ENCODE measurements around the gene UMOD. TPM values are rescaled to one million over a fixed set of nuclear protein-coding genes. Genes with fewer than 3 reads are reported as not detected.

UMOD gene
- polyA plus RNA-seq, 1 donor (not counting 4 experiments of a cell fraction or from before 2014, with no cell fraction given) = not detected

DNA sequence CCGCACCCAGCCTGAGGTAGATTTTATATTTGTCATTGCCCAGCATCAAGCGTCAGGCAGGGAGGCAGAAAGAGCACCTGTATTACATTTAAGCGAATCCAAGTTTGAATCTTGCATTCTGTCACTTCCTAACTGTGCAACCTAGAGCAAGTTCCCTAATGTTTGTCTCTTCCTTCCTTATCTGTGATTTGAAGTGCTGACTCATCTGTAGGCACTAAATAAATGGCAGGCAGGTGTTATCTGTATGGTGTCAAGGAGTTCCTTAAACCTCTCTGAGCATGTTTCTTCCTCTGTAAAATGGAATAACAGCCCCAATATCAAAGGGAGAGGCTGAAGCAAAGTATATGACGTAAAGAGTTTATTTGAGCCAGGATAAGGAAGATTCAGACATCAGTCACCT is 49.5 kb downstream of the UMOD start:
- Histone ChIP-seq H3K9me3 (ENCODE audit: control insufficient read depth, low read depth, low read length) (no peaks in the 10 kb centered on the region), H2AFZ (ENCODE audit: control insufficient read depth, low read length) (no peak overlapping the region), H3K79me2 (ENCODE audit: control insufficient read depth, insufficient read depth, low read length) (no peaks in the 10 kb centered on the region), H3K36me3 (ENCODE audit: control insufficient read depth in 2 of 2, extremely low read depth in 1 of 2, insufficient read depth in 2 of 2, low read length in 2 of 2) (no peaks in the 10 kb centered on the region), H3K9ac (ENCODE audit: control insufficient read depth, extremely low read depth, insufficient read depth, low read length) (no peak overlapping the region), H4K20me1 (ENCODE audit: control insufficient read depth, extremely low read depth, insufficient read depth, low read length) (no peaks in the 10 kb centered on the region), H3K9me1 (ENCODE audit: control insufficient read depth, extremely low read depth, insufficient read depth, low read length) (no peaks in the 10 kb centered on the region), H3K4me2 (ENCODE audit: control insufficient read depth, extremely low read depth, insufficient read depth, low read depth, low read length) (no peak overlapping the region), H3K4me3 (ENCODE audit: control insufficient read depth in 2 of 3, extremely low read depth in 1 of 3, insufficient read depth in 2 of 3, low read depth in 1 of 3, low read length in 3 of 3) (no peak overlapping the region), H3K4me1 (ENCODE audit: control insufficient read depth, extremely low read depth, insufficient read depth, low read length) (no peaks in the 10 kb centered on the region), H3K27me3 (ENCODE audit: control insufficient read depth, extremely low read depth, insufficient read depth, low read length) (no peaks in the 10 kb centered on the region), H3K27ac (ENCODE audit: control insufficient read depth, insufficient read depth, low read length) (no peak overlapping the region)
- FAIRE-seq = no peak
- no peak for TF ChIP-seq CTCF (optimal IDR thresholded peaks at IDR 0.05 in 1 of 3, IDR thresholded peaks at IDR 0.05 in 1 of 3, conservative IDR thresholded peaks at IDR 0.05 in 1 of 3; ENCODE audit: extremely low read depth in 1 of 3, insufficient read depth in 2 of 3, low read length in 3 of 3)
- TF ChIP-seq EZH2 (IDR thresholded peaks at IDR 0.05; ENCODE audit: low read length) = no peak
- no peak for DNase-seq (ENCODE audit: low read depth, low spot score)
- dilution Hi-C loops (cut with MboI; ENCODE audit: extremely low pct_ligation_motif_present, low sequenced_read_pairs) = no loop called here

- H3K27me3 ChIP-seq (ENCODE audit: control insufficient read depth, extremely low read depth, insufficient read depth, low read length) = no peaks in the 10 kb centered on the region
- H2AFZ ChIP-seq (ENCODE audit: control insufficient read depth, low read length) = no peak overlapping the region
- H3K9me1 ChIP-seq (ENCODE audit: control insufficient read depth, extremely low read depth, insufficient read depth, low read length) = no peaks in the 10 kb centered on the region
- no peak for TF ChIP-seq EZH2 (IDR thresholded peaks at IDR 0.05; ENCODE audit: low read length)
- no peak for TF ChIP-seq CTCF (optimal IDR thresholded peaks at IDR 0.05 in 1 of 3, IDR thresholded peaks at IDR 0.05 in 1 of 3, conservative IDR thresholded peaks at IDR 0.05 in 1 of 3; ENCODE audit: extremely low read depth in 1 of 3, insufficient read depth in 2 of 3, low read length in 3 of 3)
- H3K9me3 ChIP-seq (ENCODE audit: control insufficient read depth, low read depth, low read length) = no peaks in the 10 kb centered on the region
- no peak overlapping the region for H3K9ac ChIP-seq (ENCODE audit: control insufficient read depth, extremely low read depth, insufficient read depth, low read length)
- H3K27ac ChIP-seq (ENCODE audit: control insufficient read depth, insufficient read depth, low read length) = no peak overlapping the region
- no peaks in the 10 kb centered on the region for H3K79me2 ChIP-seq (ENCODE audit: control insufficient read depth, insufficient read depth, low read length)
- DNase-seq (ENCODE audit: low read depth, low spot score) (no peak), FAIRE-seq (no peak)
- dilution Hi-C loops (cut with MboI; ENCODE audit: extremely low pct_ligation_motif_present, low sequenced_read_pairs) = no loop called here
- H4K20me1 ChIP-seq (ENCODE audit: control insufficient read depth, extremely low read depth, insufficient read depth, low read length) = no peaks in the 10 kb centered on the region
- H3K4me2 ChIP-seq (ENCODE audit: control insufficient read depth, extremely low read depth, insufficient read depth, low read depth, low read length) = no peak overlapping the region
- H3K4me3 ChIP-seq (ENCODE audit: control insufficient read depth in 2 of 3, extremely low read depth in 1 of 3, insufficient read depth in 2 of 3, low read depth in 1 of 3, low read length in 3 of 3) = no peak overlapping the region
- H3K36me3 ChIP-seq (ENCODE audit: control insufficient read depth in 2 of 2, extremely low read depth in 1 of 2, insufficient read depth in 2 of 2, low read length in 2 of 2) = no peaks in the 10 kb centered on the region
- no peaks in the 10 kb centered on the region for H3K4me1 ChIP-seq (ENCODE audit: control insufficient read depth, extremely low read depth, insufficient read depth, low read length)
Observed at GRCh38 chr16:20302389-20302788, 50.1 kb downstream of the UMOD start.

Measured in keratinocyte (primary cell).